ENCODE measurements around the gene RAB5B.
A peak's percentile ranks its signal among the peaks of the same experiment; 100 is the strongest.

DNA sequence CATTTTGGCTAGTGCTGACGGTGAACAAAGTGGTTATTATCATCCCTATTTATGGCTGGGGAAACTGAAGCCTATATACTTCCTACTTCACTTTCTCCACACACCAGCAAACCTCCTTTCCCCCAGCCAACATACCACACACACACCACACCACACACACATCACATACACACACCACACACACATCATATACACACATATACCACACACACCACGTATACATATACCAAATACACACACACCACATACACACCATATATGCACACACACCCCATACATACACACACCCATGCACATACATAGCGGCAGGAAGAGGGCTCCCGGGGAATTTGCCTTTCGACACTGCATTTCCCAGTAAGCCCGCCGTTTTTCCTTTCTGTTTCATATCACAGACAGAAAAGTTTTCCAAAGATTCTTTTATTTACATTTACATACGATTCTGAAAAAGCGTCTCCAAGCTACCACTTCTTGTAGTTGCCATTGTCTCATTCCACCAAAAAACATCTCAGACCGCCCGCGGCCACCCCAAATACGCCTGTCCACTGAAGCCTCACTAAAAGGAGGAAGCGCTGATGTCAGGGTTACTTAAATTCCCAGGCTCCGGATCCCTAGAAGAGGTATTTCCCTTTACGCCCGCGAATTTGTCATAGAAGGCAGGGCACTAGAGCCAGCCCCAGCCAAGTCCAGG is 823 bp upstream of the RAB5B start:
- TF ChIP-seq BACH1 (IDR thresholded peaks at IDR 0.05; ENCODE audit: borderline replicate concordance) (0 out of 2 replicates have a peak, but pooled peaks have one; percentile 23), NFYB (IDR thresholded peaks at IDR 0.05; ENCODE audit: insufficient read depth, low read depth, low read length) (no peak), RAD51 (IDR thresholded peaks at IDR 0.05) (no peak), EZH2 (IDR thresholded peaks at IDR 0.05; ENCODE audit: borderline replicate concordance, control insufficient read depth, low read depth, low read length) (no peak), TCF3 (IDR thresholded peaks at IDR 0.05; ENCODE audit: borderline replicate concordance, insufficient read depth, low read depth, low read length) (no peak), POLR2AphosphoS5 (IDR thresholded peaks at IDR 0.05; ENCODE audit: low read length) (0 out of 2 replicates have a peak, but pooled peaks have one; percentile 23), MYB (IDR thresholded peaks at IDR 0.05; ENCODE audit: borderline replicate concordance, low read depth, low read length) (no peak), POLR2A (IDR thresholded peaks at IDR 0.05; ENCODE audit: low read depth, low read length) (no peak), KDM1A (IDR thresholded peaks at IDR 0.05; ENCODE audit: borderline replicate concordance) (no peak)
- TF ChIP-seq, protein P1, sequence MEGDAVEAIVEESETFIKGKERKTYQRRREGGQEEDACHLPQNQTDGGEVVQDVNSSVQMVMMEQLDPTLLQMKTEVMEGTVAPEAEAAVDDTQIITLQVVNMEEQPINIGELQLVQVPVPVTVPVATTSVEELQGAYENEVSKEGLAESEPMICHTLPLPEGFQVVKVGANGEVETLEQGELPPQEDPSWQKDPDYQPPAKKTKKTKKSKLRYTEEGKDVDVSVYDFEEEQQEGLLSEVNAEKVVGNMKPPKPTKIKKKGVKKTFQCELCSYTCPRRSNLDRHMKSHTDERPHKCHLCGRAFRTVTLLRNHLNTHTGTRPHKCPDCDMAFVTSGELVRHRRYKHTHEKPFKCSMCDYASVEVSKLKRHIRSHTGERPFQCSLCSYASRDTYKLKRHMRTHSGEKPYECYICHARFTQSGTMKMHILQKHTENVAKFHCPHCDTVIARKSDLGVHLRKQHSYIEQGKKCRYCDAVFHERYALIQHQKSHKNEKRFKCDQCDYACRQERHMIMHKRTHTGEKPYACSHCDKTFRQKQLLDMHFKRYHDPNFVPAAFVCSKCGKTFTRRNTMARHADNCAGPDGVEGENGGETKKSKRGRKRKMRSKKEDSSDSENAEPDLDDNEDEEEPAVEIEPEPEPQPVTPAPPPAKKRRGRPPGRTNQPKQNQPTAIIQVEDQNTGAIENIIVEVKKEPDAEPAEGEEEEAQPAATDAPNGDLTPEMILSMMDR (IDR thresholded peaks at IDR 0.05 in 2 of 3, conservative IDR thresholded peaks at IDR 0.05 in 1 of 3; ENCODE audit: control insufficient read depth in 2 of 3, extremely low read depth in 1 of 3, insufficient read depth in 1 of 3, low read depth in 3 of 3, low read length in 3 of 3), result no peak
- TF ChIP-seq, protein P2, sequence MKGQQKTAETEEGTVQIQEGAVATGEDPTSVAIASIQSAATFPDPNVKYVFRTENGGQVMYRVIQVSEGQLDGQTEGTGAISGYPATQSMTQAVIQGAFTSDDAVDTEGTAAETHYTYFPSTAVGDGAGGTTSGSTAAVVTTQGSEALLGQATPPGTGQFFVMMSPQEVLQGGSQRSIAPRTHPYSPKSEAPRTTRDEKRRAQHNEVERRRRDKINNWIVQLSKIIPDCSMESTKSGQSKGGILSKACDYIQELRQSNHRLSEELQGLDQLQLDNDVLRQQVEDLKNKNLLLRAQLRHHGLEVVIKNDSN (IDR thresholded peaks at IDR 0.05; ENCODE audit: borderline replicate concordance, extremely low read length, insufficient read depth, low read depth, low read length), result no peak
- TF ChIP-seq, protein P3, sequence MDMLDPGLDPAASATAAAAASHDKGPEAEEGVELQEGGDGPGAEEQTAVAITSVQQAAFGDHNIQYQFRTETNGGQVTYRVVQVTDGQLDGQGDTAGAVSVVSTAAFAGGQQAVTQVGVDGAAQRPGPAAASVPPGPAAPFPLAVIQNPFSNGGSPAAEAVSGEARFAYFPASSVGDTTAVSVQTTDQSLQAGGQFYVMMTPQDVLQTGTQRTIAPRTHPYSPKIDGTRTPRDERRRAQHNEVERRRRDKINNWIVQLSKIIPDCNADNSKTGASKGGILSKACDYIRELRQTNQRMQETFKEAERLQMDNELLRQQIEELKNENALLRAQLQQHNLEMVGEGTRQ (IDR thresholded peaks at IDR 0.05; ENCODE audit: borderline replicate concordance, low read depth, low read length), result no peak
